A673 (cell line): Measurements from ENCODE around the gene C19orf44. TPM values are rescaled to one million over a fixed set of nuclear protein-coding genes. Genes with fewer than 3 reads are reported as not detected.

ENCODE experiments used
- BruUV-seq: library from RNA; stranded (reverse); fragments of 400-500 nt; replicated peaks from 2 replicates; lab custom pipeline; 2021; lab: Mats Ljungman, UMichigan
- CTCF ChIA-PET: fragments of 300-600 bp; sonication (Branson Sonifier 250); formaldehyde crosslinking; loops from one replicate; lab custom pipeline; 2022; ENCODE audit warnings: antibody characterized with exemption; lab: Charles Lee
- POLR2A ChIA-PET: fragments of 300-600 bp; sonication (Branson Sonifier 250); formaldehyde crosslinking; loops from one replicate; lab custom pipeline; 2022; ENCODE audit warnings: antibody characterized with exemption; ENCODE audit not compliant: low non-redundant PET; lab: Charles Lee
- DNase-seq: peaks from one replicate; pipeline ENCODE4 v3.0.0-alpha.2; 2015; ENCODE audit warnings: low spot score
- H3K27ac ChIP-seq: fragments of 200-600 bp; sonication (generic); 2 replicates; pipeline ENCODE4 v1.5.1; 2016; ENCODE audit warnings: mixed run types, low read depth, mild to moderate bottlenecking, mixed read lengths, antibody characterized with exemption, low read length; ENCODE audit not compliant: poor library complexity, severe bottlenecking
- H3K27me3 ChIP-seq: fragments of 200-600 bp; sonication (generic); replicated peaks from 2 replicates; pipeline ENCODE4 v1.6.1; 2017; ENCODE audit warnings: mixed run types, low read depth, mild to moderate bottlenecking, mixed read lengths, antibody characterized with exemption, low read length; ENCODE audit not compliant: insufficient read depth, poor library complexity
- H3K36me3 ChIP-seq: fragments of 200-600 bp; sonication (generic); 2 replicates; pipeline ENCODE4 v1.6.1; 2016; ENCODE audit warnings: mixed run types, mild to moderate bottlenecking, mixed read lengths, antibody characterized with exemption, low read length; ENCODE audit not compliant: insufficient read depth, poor library complexity, severe bottlenecking
- H3K4me1 ChIP-seq: fragments of 200-600 bp; sonication (generic); 2 replicates; pipeline ENCODE4 v1.6.1; 2017; ENCODE audit warnings: mixed run types, mild to moderate bottlenecking, mixed read lengths, antibody characterized with exemption, low read length; ENCODE audit not compliant: insufficient read depth, poor library complexity, severe bottlenecking
- H3K4me3 ChIP-seq: fragments of 200-600 bp; sonication (generic); 2 replicates; pipeline ENCODE4 v1.5.1; 2016; ENCODE audit warnings: low read depth, mixed run types, mild to moderate bottlenecking, mixed read lengths, low read length; ENCODE audit not compliant: poor library complexity, severe bottlenecking
- H3K9me3 ChIP-seq: fragments of 200-600 bp; sonication (generic); 2 replicates; pipeline ENCODE4 v1.6.1; 2016; ENCODE audit warnings: mixed run types, low read depth, mild to moderate bottlenecking, mixed read lengths, antibody characterized with exemption, low read length; ENCODE audit not compliant: poor library complexity, severe bottlenecking
- CTCF ChIP-seq: fragments of 300-800, 200-600 bp; sonication (generic); conservative IDR thresholded peaks from 2 replicates; pipeline ENCODE4 v1.5.1; 2017; ENCODE audit warnings: low read depth, mild to moderate bottlenecking, antibody characterized with exemption, low read length, moderate library complexity, mixed read lengths
- EZH2 ChIP-seq: fragments of 200-600 bp; sonication (generic); IDR thresholded peaks from 2 replicates; pipeline ENCODE4 v1.6.1; 2017; ENCODE audit warnings: borderline replicate concordance, low read depth, mild to moderate bottlenecking, mixed read lengths, antibody characterized with exemption, low read length; ENCODE audit not compliant: poor library complexity, severe bottlenecking
- intact Hi-C: fragments of 100-400 bp; cut with micrococcal nuclease; formaldehyde crosslinking; loops from one replicate; pipeline ENCODE4 v1.10.0; 2022; ENCODE audit not compliant: unreplicated experiment
- total RNA-seq: library from RNA; stranded (reverse); gene quantifications from 2 replicates; pipeline ENCODE4 v1.2.3, GENCODE V29; 2021

The C19orf44 gene
- total RNA-seq, 1 experiment from 2014 or later: 9.8 TPM

GRCh38 chr19:16535381-16535780 is 39.2 kb downstream of the C19orf44 start:
- Histone ChIP-seq H3K36me3 (peaks cover 80% of the 10 kb centered on the region), H3K27ac (no peak overlapping the region), H3K4me1 (no peaks in the 10 kb centered on the region), H3K27me3 (no peaks in the 10 kb centered on the region), H3K4me3 (no peak overlapping the region), H3K9me3 (no peaks in the 10 kb centered on the region)
- no TSS peak for BruUV-seq
- intact Hi-C loops: no loop called here
- ChIA-PET POLR2A (no interaction called here), CTCF (interaction anchor here (0.5 kb wide), 1 partner anchor 8 kb away, joined by 3 read pairs; no protein-coding TSS in a partner anchor)
- TF ChIP-seq EZH2: no peak
- no peak for TF ChIP-seq CTCF
- DNase-seq: no peak

- Histone ChIP-seq H3K27me3 (no peaks in the 10 kb centered on the region), H3K9me3 (no peaks in the 10 kb centered on the region), H3K4me3 (no peak overlapping the region), H3K36me3 (peaks cover 76% of the 10 kb centered on the region), H3K27ac (no peak overlapping the region), H3K4me1 (peaks cover 4% of the 10 kb centered on the region)
- POLR2A ChIA-PET: no interaction called here
- no peak for TF ChIP-seq CTCF
- no peak for TF ChIP-seq EZH2
- no TSS peak for BruUV-seq
- DNase-seq: no peak
- CTCF ChIA-PET: no interaction called here
- intact Hi-C loops: no loop called here
Measured at GRCh38 chr19:16536130-16536529, 39.9 kb downstream of the C19orf44 start.

- intact Hi-C loops: no loop called here
- no peaks in the 10 kb centered on the region for H3K9me3 ChIP-seq
- ChIA-PET POLR2A (no interaction called here), CTCF (no interaction called here)
- H3K4me1 ChIP-seq: peaks cover 7% of the 10 kb centered on the region
- peaks cover 66% of the 10 kb centered on the region for H3K36me3 ChIP-seq
- no peak overlapping the region for H3K27ac ChIP-seq
- H3K27me3 ChIP-seq: no peaks in the 10 kb centered on the region
- TF ChIP-seq EZH2 (no peak), CTCF (no peak)
- no TSS peak for BruUV-seq
- DNase-seq: no peak
- no peak overlapping the region for H3K4me3 ChIP-seq
Measured at GRCh38 chr19:16537111-16537510, 40.9 kb downstream of the C19orf44 start.
